ENCODE measurements around the gene RABGAP1L.
A peak's percentile ranks its signal among the peaks of the same experiment; 100 is the strongest.

RABGAP1L gene

DNA sequence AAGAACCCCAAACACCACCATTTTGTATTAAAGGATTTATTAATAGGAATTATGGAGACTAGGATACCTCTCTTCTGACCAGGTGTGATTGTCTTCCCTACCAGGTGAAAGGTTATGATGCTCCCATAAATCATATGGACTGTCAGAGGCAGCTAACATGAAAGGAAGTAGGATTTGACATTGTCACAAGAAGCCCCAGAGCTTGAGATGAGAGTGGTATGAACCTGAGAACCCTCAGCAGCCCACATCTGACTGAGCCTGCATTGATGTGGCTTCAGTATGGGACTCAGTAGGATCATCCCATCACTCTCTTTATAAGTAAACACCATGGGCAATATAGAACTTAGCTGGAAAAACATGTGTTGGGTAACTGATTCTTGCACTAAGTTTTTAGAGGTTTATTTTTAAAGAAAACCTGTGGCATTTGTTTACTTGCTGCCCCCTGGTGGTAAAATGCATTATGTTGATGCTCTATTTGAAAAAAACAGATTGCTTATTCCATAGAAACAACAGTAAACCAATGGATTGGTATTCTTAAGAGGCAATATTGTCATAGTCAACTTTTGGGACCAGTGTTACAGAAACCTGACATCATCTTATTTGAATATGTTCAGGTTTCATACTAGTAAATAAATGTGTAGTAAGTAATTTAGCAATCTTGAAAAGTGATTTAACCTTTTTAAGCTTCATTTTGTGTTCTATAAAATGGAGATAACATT lies 823.8 kb downstream of the RABGAP1L start:
- DNase-seq, result no peak

DNA sequence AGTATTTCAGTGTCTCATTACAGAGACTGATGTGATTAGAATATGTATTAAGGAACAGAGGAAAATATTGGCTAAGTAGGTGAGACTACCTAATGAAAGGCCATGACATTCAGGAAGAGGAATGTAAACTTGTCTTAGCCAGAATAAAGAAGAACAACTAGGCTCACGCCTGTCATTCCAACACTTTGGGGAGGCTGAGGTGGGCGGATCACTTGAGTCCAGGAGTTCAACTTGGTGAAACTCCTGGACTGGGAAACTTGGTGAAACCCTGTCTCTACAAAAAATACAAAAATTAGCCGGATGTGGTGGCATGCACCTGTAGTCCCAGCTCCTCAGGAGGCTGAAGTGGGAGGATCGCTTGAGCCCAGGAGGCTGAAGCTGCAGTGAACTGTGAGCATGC lies 825.6 kb downstream of the RABGAP1L start:
- no peak for DNase-seq

DNA sequence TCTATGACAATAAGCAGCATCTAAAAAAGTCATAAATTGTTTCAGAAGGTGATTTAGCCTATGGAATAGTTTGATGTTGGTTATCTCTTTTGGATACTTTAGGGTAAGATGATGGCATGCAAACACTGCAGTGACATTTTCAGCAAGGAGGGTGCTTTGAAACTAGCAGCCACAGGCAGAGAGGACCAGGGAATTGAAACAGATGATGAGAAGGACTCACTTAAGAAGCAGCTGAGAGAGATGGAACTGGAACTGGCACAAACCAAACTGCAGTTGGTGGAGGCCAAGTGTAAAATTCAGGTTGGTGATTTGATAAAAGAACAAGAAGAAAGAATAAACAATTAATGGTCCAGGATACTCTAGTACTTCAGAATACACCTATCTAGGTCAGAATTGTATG lies 829.2 kb downstream of the RABGAP1L start:
- DNase-seq, result no peak

DNA sequence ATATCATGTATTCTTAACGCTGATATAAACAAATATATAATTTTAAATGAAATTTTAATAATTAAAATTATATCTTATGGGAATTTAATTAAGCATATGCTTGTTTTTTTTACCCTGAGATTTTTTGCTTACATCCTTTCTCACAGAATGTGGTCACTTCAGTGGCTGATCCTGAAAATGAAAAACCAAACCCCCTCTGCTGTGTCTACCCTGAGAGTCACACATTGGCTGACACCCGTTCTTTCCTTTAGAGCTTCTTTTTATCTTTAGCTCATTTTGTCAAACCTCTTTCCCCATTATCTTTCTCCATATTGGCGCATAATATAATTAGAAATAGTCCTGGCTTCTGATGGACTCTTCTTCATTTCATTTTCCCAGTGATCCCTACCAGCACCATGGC lies 829.7 kb downstream of the RABGAP1L start:
- no peak for DNase-seq

DNA sequence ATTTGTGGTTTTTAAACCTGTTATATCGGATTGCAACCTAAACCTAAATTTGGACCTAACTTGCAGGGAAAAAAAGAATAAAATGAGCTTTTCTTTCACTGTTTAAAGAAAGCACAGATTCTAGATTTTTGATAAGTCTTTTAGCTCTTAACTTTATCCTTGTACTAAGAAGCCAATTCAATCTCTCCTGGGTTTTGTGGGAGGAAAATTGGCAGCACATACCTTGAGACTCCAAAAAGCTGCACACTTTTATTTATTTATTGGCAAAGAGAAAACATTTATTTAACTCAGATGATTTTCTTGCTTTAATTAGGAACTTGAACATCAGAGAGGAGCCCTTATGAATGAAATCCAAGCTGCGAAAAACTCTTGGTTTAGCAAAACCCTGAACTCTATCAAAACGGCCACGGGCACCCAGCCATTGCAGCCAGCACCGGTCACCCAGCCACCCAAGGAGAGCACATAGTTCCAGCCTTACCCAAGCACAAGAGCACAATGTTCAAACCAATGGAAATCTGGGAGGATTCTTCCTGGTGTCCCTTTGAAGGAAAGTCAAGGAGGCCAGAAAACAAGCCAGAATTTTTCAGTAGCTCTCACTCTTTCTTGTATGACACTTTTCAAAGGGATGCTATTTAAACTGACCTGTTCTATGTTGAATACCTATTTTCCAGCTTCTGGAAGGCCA lies 830.4 kb downstream of the RABGAP1L start:
- DNase-seq, result no peak

DNA sequence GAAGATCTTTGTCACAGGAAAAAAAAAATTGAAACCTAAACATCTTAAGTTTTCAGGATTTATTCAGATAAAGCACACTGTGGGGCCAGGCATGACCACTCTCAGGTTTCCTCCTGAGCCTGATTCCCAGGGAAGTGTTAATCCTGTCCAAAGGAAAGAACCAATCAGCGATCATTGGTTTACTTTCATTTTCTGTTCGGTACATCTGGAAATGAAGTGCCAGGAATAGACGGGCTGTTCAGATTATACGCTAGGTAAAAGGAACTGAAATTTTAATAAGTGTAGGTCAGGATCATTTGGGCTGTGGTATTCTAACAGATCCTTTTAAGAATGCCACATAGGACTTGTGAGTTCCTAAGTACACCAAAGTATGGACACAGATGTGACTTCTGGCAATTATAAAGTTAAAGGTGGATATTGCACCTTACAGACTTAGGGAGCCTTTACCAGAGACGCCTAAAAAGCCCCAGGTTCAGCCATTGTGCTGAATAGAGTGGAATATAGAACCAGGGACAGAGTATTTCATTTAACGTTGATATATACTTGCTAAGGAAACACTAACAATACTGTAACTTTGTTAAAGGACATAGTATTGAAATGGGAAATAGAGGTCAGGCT lies 831.2 kb downstream of the RABGAP1L start:
- peak; percentile 22 for DNase-seq

DNA sequence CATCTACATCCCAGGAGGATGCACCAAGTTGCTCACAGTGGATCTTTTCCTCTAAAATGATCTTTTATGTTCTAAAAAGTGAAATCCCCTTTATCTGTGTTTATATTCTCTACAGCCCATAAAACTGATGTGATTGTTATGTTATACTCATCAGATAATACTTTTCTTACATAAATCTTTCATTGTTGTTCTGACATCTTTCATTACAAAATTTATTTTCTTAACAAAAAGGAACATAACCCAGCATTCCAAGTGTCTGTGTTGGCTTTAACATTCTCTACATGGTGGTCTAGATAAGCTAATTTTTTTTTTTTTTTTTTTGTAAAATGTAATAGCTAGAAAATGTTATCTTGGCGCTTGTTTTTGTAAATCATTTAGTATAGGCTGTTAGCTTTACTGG lies 832.2 kb downstream of the RABGAP1L start:
- DNase-seq, result no peak

DNA sequence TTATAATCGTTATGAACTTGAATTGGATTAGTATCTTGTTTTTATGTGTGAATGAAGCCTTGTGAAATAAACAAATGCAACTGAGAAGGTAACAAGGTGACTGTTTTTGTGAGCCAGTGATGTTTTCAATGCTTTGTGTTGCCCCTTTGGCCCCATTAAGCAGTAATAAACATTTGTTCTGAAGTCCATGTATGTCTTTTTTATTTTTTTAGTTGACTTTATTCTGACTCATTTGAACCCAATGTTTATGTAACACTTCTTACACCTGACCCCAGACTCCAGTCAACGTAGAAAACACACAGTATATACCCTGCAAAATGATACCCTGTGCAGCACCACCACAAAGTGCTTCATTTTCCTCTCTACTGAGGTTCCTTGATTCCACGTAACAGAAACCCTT lies 835.8 kb downstream of the RABGAP1L start:
- no peak for DNase-seq

DNA sequence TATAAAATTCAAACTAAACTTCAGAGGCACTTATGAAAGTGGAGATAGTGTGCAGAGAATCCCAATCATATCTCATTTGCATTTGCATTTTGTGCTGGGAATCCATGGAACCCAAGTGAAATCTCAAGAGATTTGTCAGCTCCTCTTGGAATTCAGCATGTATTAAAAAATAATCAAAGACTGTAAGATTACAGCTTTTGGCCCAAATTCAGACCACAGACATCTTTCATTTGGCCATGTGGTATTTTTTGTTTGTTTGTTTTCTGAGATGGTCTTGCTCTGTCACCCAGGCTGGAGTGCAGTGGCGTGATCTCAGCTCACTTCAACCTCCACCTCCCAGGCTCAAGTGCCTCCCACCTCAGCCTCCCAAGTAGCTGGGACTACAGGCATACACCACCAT lies 836.6 kb downstream of the RABGAP1L start:
- no peak for DNase-seq

DNA sequence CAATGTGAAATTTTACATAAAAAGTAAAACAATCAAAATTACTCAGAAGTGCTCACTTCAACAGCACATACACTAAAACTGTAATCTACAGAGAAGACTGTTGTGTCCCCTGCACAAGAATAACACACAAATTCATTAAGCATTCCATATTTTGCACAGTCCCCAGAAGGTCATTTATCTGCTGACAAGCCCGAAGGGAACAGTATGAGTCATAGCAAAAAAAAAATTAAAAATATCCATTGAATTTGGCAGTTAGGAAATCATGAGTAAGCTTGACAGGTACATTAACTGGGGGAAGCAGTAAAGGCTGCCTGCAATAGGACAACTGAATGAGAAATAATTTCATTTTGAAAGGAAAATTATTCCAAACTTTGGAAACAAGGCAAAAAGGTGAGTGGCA lies 837.2 kb downstream of the RABGAP1L start:
- DNase-seq, result no peak

DNA sequence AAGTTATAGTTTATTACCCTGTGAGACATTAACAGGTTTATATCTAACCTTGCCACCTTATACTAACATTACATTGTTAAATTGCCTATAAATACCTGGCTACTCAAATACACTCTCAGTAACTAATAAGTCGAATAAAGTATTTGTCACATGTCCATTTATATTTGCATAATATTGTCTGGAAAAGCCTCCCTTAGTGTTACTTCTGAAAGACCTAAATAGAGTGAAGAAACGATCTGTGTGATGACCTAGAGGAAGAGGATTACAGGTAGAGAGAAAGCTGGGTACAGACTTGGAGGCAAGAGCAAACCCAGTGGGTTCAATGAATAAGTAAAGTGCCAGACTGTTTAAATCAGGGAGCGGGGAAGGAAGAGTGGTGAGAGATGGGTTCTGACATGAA lies 837.7 kb downstream of the RABGAP1L start:
- DNase-seq, result no peak

DNA sequence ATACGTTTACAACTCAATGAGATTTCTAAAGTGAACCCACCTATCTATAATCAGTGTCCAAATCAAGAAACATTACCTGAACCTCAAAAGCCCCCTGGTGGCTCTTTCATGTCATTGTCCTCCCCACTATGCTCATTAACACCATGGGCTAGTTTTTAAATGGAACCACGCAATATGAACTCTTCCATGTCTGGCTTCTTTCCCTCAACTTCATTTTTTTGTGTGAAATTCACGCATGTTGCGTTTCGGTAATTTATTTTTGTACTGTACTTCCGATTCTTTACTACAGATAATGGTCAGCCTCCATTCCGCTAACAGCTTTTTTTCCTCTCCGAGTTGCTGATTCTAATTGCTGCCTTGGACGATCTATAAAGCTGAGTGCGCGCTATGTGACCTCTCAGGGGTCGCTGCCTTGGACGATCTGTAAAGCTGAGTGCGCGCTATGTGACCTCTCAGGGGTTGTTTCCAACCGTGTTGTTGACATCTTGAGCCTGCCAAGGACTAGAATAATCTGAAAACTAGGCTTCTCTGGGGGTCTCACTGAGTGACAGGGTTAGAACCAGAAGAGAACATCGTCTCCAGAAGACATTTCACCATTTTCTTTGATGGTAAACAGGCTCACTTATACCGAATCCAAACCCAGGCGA lies 839.4 kb downstream of the RABGAP1L start:
- peak; percentile 78 for DNase-seq

DNA sequence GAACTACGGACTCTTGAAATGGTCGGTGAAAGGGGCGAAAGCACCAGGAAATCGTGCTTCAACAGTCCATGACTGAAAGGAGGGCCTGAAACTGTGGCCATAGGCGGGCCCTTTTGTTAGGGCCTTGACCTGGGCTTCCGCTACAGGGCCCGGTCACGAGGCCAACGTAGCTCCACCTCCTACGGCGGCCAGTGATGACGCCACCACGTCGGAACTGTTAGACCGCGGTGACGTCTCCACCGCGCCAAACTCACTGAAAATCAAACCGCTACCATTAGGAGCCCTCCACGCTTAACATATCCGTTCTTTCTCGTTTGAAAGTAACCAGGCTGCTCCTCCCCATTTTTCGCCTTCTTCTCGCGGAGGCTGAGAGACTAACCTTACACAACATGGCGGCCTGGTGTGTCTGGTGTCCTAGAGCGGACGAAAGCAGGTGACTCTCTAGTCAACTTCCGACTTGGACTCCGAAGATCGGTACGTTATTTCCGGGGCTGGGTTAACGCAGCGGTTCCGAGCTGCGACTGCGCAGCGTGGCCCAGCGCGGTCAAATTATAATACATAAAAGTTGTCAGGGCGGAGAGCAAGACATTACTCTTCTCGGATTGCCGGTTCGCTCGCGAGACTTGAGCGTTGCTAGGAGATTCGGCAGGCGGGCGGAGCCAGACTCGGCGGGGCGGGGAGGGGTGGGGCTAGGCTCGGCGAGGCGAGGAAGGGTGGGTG lies 840.1 kb downstream of the RABGAP1L start:
- DNase-seq, result peak; percentile 100

DNA sequence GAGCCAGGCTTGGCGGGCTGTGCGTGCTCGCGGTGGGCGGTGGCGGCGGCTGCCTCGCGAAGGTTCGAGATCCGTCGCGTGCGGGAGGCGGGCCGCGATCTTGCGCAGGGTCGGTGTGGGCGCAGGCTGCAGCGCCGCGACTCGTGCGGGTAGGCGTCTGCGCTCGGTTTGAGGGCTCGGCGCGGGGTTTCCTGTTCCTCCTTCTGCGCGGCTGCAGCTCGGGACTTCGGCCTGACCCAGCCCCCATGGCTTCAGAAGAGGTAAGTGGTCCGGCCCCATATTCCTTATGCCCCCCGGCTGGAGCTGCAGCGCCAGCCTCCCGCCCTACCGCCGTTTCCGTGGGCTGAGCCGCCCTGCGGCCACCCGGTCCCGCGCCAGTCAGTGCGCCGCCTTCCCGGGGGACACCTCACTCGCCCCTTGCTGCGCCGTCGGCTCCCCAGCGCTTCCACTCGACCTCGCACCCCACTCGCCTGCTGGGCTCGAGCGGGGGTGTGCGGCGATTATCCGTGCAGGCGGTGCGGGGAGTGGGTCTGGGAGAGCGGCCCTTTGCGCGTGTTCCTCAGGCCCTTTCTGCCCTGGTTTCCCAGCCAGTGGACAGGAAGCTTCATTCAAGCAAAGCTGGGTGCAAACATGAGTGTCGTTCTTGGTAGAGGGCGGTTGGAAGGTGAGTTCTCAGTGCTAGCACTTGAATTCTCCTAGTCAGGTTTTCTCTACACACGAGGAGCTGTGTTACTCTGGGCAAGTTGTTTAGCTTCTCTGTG lies 840.8 kb downstream of the RABGAP1L start, which contains the start of gene CACYBP:
CACYBP (plus strand) TSS at position 12 of the 761 bp plus-strand sequence; CDS start at position 246, 234 bp downstream.
- peak; percentile 17 for DNase-seq

DNA sequence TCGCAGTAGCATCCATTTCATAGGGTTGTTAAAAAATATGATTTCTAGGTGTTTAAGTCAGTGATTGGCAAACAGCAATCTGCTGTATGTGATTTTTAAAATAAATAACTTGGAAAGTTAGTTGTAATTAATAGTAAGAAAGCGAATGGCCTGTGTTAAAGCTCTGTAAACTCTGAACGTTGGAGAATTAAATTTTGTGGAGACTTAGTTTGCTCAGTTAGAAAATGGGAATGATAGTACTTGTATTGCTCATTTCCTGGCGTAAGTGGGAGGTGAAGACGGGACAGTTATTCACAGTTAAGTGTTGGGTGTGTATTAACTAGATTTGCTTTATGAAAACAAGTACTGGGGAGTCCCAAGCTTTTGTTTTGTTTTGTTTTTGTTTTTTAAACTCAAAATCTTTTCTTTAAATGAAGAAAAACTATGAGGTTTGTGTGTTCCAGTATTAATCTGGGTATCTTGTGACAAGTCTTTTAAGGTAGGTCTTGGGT lies 841.4 kb downstream of the RABGAP1L start:
- DNase-seq, result no peak

DNA sequence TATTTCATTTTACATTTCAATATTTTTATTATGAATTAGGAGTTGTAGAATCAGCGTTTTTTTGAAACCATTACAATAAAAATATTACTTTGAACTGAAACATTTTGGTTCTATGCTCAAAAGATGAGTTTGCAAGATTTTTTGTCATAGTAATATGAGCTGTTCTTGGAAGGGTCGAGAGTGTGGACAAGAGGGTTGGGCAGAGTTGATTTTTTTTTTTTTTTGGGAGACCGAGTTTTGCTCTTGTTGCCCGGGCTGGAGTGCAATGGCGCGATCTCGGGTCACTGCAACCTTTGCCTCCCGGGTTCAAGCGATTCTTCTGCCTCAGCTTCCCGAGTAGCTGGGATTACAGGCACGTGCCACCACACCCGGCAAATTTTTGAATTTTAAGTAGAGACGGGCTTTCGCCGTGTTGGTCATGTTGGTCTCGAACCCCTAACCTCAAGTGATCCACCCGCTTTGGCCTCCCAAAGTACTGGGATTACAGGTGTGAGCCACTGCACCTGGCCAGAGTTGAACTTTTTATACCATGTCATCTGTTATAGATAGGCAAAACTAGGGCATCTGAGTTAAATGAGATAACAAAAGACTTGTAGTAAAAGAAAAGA lies 843.7 kb downstream of the RABGAP1L start:
- DNase-seq, result no peak

DNA sequence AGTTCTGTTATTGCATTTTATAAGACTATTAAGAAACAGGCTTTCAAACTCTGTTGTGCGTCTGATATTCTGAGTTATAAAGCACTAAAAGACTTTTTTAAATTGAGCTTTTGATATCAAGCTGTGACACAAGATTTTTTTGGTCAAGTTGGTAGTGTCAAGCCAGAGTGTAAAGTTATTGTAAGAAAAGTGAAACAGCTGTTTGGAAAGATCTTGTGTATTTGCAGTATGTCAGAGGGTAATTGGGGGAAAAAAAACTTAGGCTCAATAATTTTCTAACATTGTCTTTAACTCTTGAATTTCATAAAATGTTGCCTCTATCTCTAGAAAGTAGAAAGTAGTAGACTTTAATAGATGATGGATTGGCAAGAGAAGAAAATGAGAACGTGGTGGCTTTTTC lies 844.2 kb downstream of the RABGAP1L start:
- DNase-seq, result no peak

DNA sequence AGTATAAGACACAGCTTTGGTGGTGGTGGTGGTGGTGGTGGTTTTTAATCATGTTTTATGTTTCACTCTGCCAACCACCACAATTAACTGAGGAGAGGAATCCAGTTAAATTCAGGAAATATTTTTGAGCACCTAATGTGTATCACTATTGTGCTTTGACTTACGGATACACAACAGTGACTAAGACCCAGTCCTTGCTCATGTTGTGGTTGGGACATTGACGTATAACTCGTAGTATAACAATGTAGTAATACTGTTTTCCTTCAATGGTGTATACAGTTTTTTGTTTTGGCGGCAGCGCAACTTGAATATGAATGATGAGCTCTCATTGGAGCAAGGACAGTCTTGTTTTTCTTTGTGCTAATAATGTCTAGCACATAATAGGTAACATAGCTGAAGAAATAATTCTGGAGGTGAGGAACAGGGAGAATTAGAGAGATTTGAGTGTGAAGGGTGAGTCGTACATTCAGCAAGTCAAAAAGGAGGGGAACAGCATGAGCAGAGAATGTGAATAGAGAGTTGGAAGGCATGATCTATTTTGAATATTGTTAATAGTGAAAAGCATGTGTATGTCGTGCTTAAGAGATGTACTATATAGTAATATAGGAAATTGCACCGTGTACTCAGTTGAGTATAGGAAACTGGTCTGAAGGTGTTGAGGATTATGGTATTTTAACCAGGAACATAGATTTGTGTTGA lies 845.9 kb downstream of the RABGAP1L start:
- no peak for DNase-seq

DNA sequence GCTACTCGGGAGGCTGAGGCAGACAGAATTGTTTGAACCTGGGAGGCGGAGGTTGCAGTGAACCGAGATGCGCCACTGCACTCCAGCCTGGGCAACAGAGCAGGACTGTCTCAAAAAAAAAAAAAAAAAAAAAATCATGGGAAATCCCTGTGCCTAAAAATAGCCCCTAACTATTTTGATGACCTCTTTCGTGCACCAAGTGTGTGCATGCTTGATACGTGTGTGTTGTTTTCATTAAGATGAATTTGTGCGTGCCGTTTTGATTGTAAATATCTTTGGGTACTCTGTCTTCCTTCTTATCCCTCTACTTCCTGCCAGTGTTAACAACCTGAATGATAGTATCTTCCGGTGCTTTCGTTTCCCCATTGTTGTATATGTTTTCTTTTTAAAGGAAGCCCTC lies 850.2 kb downstream of the RABGAP1L start:
- no peak for DNase-seq

DNA sequence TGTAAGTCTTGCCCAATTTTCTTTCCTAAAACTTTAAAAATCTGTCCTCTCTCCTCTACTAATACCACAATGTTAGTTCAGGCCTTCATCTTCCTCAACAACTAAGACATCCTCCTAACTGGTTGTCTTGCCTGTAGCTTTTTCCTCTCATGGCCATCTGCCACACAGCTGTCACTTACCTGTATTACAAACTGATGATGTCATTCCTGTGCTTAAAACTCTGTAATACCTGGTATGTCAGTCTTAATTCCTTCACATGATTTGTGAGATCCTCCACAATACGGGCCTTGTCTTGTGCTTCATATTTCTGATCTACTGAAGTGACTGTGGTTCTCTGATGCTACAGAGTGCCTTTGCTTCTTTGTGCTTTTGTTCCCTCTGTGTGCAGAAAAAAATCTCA lies 854.1 kb downstream of the RABGAP1L start:
- DNase-seq, result no peak

DNA sequence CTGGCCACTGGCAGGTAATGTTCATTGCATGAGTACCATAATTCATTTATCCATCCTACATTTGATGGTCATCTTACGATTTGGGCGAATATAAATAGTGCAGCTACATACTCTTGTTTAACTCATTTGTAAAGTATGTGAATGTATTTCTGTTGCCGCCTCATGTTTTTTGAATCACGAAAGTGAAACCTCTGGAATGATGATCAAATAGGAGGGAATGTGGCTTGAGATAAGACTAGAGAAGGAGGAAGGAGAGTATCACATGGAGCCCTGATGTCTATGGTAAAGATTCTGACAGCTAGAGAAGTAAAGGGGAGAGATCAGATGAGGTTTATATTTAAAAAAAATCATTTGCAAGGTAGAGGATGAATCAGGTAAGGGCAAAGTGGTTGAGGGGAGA lies 855.9 kb downstream of the RABGAP1L start:
- no peak for DNase-seq
